HepG2 (cell line): Measurements from ENCODE around the gene ADAMTS14. TPM values are rescaled to one million over a fixed set of nuclear protein-coding genes. Genes with fewer than 3 reads are reported as not detected.

Experiments used
- AKNA ChIP-seq: sonication (generic); formaldehyde crosslinking; IDR thresholded peaks from 2 replicates; pipeline ENCODE4 v1.4.0; 2020; ENCODE audit warnings: missing genetic modification reagents, borderline replicate concordance
- KLF6 ChIP-seq: IDR thresholded peaks from 2 replicates; pipeline ENCODE4 v1.8.0; 2016; ENCODE audit warnings: missing biosample characterization, missing genetic modification reagents
- MZF1 ChIP-seq: sonication (generic); formaldehyde crosslinking; IDR thresholded peaks from 2 replicates; pipeline ENCODE4 v1.8.1; 2023; ENCODE audit warnings: mild to moderate bottlenecking, missing genetic modification reagents, borderline replicate concordance
- NAIF1 ChIP-seq: sonication (generic); formaldehyde crosslinking; IDR thresholded peaks from 2 replicates; pipeline ENCODE4 v1.5.0; 2020; ENCODE audit warnings: mild to moderate bottlenecking, missing genetic modification reagents, borderline replicate concordance
- PCBP1 ChIP-seq: fragments of 200-400 bp; formaldehyde crosslinking; IDR thresholded peaks from 2 replicates; pipeline ENCODE4 v1.6.1; 2017; ENCODE audit warnings: mild to moderate bottlenecking, low read depth, low read length, borderline replicate concordance
- POLR2AphosphoS5 ChIP-seq: IDR thresholded peaks from 2 replicates; pipeline ENCODE4 v1.6.1; 2012; ENCODE audit warnings: low read depth, low read length
- PRMT3 ChIP-seq: sonication (generic); formaldehyde crosslinking; IDR thresholded peaks from 2 replicates; pipeline ENCODE4 v1.8.1; 2022; ENCODE audit warnings: low read depth, mild to moderate bottlenecking, moderate library complexity, missing genetic modification reagents, borderline replicate concordance
- ZEB1 ChIP-seq: IDR thresholded peaks from 2 replicates; pipeline ENCODE4 v1.6.1; 2012; ENCODE audit warnings: mild to moderate bottlenecking, low read depth, inconsistent platforms; ENCODE audit not compliant: insufficient replicate concordance
- ZNF235 ChIP-seq: sonication (generic); formaldehyde crosslinking; IDR thresholded peaks from 2 replicates; pipeline ENCODE4 v1.8.1; 2023; ENCODE audit warnings: mild to moderate bottlenecking, missing genetic modification reagents, borderline replicate concordance
- ZNF615 ChIP-seq: sonication (generic); formaldehyde crosslinking; IDR thresholded peaks from 2 replicates; pipeline ENCODE4 v1.5.0; 2020; ENCODE audit warnings: mild to moderate bottlenecking, missing genetic modification reagents, borderline replicate concordance
- ZNF777 ChIP-seq: sonication (generic); formaldehyde crosslinking; IDR thresholded peaks from 2 replicates; pipeline ENCODE4 v1.4.0; 2020; ENCODE audit warnings: missing genetic modification reagents
- polyA plus RNA-seq, 8 experiments: library from polyadenylated mRNA; depleted of rRNA in 3 of 8; stranded (reverse) in 7 of 8; unstranded in 1 of 8; fragments of >200 nt; fragmentation: Illumina TruSeq in 4 of 8; extraction: Trizol in 4 of 8; gene quantifications; 2 replicates each; pipeline versions ENCODE4 v1.2.1 to v1.2.3, GENCODE V29; 2011 to 2016; ENCODE audit warnings: low read depth in 4 of 8, missing spikeins in 1 of 8, mixed read lengths in 1 of 8; ENCODE audit not compliant: insufficient read depth in 1 of 8
- total RNA-seq, 5 experiments: library from RNA; depleted of rRNA; stranded (reverse); fragments of >200 nt; fragmentation: Illumina TruSeq; extraction: Trizol; gene quantifications; 2 replicates each; pipeline ENCODE4 v1.2.3, GENCODE V29; 2016; ENCODE audit warnings: low read depth in 1 of 5
- TF ChIP-seq, protein P1 (sequence below), 2 experiments: sonication (generic) in 1 of 2; formaldehyde crosslinking in 1 of 2; IDR thresholded peaks; 2 replicates each; pipeline versions ENCODE4 v1.6.1 to v1.9.0; 2014 to 2022; ENCODE audit warnings: antibody characterized with exemption in 1 of 2, borderline replicate concordance in 1 of 2, inconsistent platforms in 1 of 2, low read depth in 1 of 2, missing genetic modification reagents in 1 of 2

Gene ADAMTS14
- total and polyA plus RNA-seq, 2 of the 13 experiments (the other 11 are each of a cell fraction or from before 2014, with no cell fraction given) = 0.04 to 0.07 TPM

GRCh38 chr10:70732569-70732968, 60.3 kb downstream of the ADAMTS14 start (continued):
- TF ChIP-seq AKNA (CRISPR knock-in tag) = no peak
- TF ChIP-seq POLR2AphosphoS5 = no peak
- no peak for TF ChIP-seq PCBP1
- no peak for TF ChIP-seq MZF1 (CRISPR knock-in tag)
- no peak for TF ChIP-seq KLF6 (CRISPR knock-in tag)
- TF ChIP-seq PRMT3 (CRISPR knock-in tag) = no peak
- TF ChIP-seq ZEB1 = no peak
- no peak for TF ChIP-seq ZNF235 (CRISPR knock-in tag)
- no peak for TF ChIP-seq ZNF777 (CRISPR knock-in tag)
- TF ChIP-seq, protein P1, sequence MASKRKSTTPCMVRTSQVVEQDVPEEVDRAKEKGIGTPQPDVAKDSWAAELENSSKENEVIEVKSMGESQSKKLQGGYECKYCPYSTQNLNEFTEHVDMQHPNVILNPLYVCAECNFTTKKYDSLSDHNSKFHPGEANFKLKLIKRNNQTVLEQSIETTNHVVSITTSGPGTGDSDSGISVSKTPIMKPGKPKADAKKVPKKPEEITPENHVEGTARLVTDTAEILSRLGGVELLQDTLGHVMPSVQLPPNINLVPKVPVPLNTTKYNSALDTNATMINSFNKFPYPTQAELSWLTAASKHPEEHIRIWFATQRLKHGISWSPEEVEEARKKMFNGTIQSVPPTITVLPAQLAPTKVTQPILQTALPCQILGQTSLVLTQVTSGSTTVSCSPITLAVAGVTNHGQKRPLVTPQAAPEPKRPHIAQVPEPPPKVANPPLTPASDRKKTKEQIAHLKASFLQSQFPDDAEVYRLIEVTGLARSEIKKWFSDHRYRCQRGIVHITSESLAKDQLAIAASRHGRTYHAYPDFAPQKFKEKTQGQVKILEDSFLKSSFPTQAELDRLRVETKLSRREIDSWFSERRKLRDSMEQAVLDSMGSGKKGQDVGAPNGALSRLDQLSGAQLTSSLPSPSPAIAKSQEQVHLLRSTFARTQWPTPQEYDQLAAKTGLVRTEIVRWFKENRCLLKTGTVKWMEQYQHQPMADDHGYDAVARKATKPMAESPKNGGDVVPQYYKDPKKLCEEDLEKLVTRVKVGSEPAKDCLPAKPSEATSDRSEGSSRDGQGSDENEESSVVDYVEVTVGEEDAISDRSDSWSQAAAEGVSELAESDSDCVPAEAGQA (IDR thresholded peaks at IDR 0.05; ENCODE audit: low read depth) = no peak
- TF ChIP-seq, protein P1 (CRISPR knock-in tag; IDR thresholded peaks at IDR 0.05; ENCODE audit: borderline replicate concordance) = no peak
- TF ChIP-seq NAIF1 (CRISPR knock-in tag) = no peak
- TF ChIP-seq ZNF615 (CRISPR knock-in tag) = no peak
